PC-3 (cell line): ENCODE results near the gene SLC24A5. TPM values are rescaled to one million over a fixed set of nuclear protein-coding genes. Genes with fewer than 3 reads are reported as not detected.

ENCODE experiments used
- ATAC-seq: fragments of 200-7000 bp; cut with Tn5 transposase; 2 replicates; pipeline ENCODE4 v1.9.1; 2020; ENCODE audit warnings: mild to moderate bottlenecking, moderate library complexity
- BruUV-seq: library from RNA; stranded (reverse); fragments of 400-500 nt; replicated peaks from 2 replicates; lab custom pipeline; 2021; lab: Mats Ljungman, UMichigan
- CTCF ChIA-PET: fragments of 300-600 bp; sonication (Branson Sonifier 250); formaldehyde crosslinking; loops from one replicate; lab custom pipeline; 2022; ENCODE audit warnings: antibody characterized with exemption; lab: Charles Lee
- POLR2A ChIA-PET: fragments of 300-600 bp; sonication (Branson Sonifier 250); formaldehyde crosslinking; loops from one replicate; lab custom pipeline; 2022; ENCODE audit warnings: antibody characterized with exemption; ENCODE audit not compliant: unreplicated experiment; lab: Charles Lee
- DNase-seq: peaks from one replicate; pipeline ENCODE4 v3.0.0-alpha.2; 2015
- H2AFZ ChIP-seq: fragments of 300-600 bp; sonication (generic); 2 replicates; pipeline ENCODE4 v1.6.0; 2016; ENCODE audit warnings: antibody characterized with exemption, low read length
- H3F3A ChIP-seq: fragments of 300-600 bp; sonication (generic); one replicate; pipeline ENCODE4 v1.6.0; 2017; ENCODE audit warnings: antibody characterized with exemption, low read length, control low read depth, mild to moderate bottlenecking; ENCODE audit not compliant: unreplicated experiment
- H3K27ac ChIP-seq: fragments of 300-600 bp; sonication (generic); 2 replicates; pipeline ENCODE4 v1.5.1; 2016; ENCODE audit warnings: mild to moderate bottlenecking, low read length
- H3K27me3 ChIP-seq: fragments of 300-600 bp; sonication (generic); 2 replicates; pipeline ENCODE4 v1.6.1; 2016; ENCODE audit warnings: low read length, mixed read lengths
- H3K36me3 ChIP-seq: fragments of 300-600 bp; sonication (generic); 2 replicates; pipeline ENCODE4 v1.6.1; 2016; ENCODE audit warnings: low read depth, mixed run types, low read length, mixed read lengths
- H3K4me1 ChIP-seq: fragments of 300-600 bp; sonication (generic); 2 replicates; pipeline ENCODE4 v1.5.1; 2016; ENCODE audit warnings: low read length; ENCODE audit not compliant: insufficient read depth
- H3K4me2 ChIP-seq: fragments of 300-600 bp; sonication (generic); 2 replicates; pipeline ENCODE4 v1.6.0; 2016; ENCODE audit warnings: low read length
- H3K4me3 ChIP-seq: fragments of 300-600 bp; sonication (generic); 2 replicates; pipeline ENCODE4 v1.5.1; 2016; ENCODE audit warnings: mild to moderate bottlenecking, low read length, mixed read lengths
- H3K79me2 ChIP-seq: fragments of 300-600 bp; sonication (generic); 2 replicates; pipeline ENCODE4 v1.6.1; 2017; ENCODE audit warnings: low read length, mixed read lengths
- H3K9ac ChIP-seq: fragments of 300-600 bp; sonication (generic); 2 replicates; pipeline ENCODE4 v1.6.0; 2016; ENCODE audit warnings: mild to moderate bottlenecking, low read length
- H3K9me2 ChIP-seq: fragments of 300-600 bp; sonication (generic); replicated peaks from 2 replicates; pipeline ENCODE4 v1.6.1; 2016; ENCODE audit warnings: mixed run types, low read length, mixed read lengths
- H3K9me3 ChIP-seq: fragments of 300-600 bp; sonication (generic); 2 replicates; pipeline ENCODE4 v1.6.1; 2016; ENCODE audit warnings: low read length, mixed read lengths
- H4K20me1 ChIP-seq: fragments of 300-600 bp; sonication (generic); 2 replicates; pipeline ENCODE4 v1.6.1; 2016; ENCODE audit warnings: low read length, mixed read lengths
- CTCF ChIP-seq: fragments of 300-600 bp; sonication (generic); conservative IDR thresholded peaks from 2 replicates; pipeline ENCODE4 v1.5.1; 2017; ENCODE audit warnings: antibody characterized with exemption, low read depth, mild to moderate bottlenecking, low read length
- EZH2 ChIP-seq: fragments of 300-600 bp; sonication (generic); IDR thresholded peaks from one replicate; pipeline ENCODE4 v1.6.1; 2017; ENCODE audit warnings: antibody characterized with exemption, mild to moderate bottlenecking, low read length; ENCODE audit not compliant: unreplicated experiment
- EZH2phosphoT487 ChIP-seq: fragments of 300-600 bp; sonication (generic); IDR thresholded peaks from 2 replicates; pipeline ENCODE4 v1.6.1; 2018; ENCODE audit warnings: mild to moderate bottlenecking, antibody characterized with exemption, low read length, borderline replicate concordance
- intact Hi-C: fragments of 100-400 bp; cut with micrococcal nuclease; formaldehyde crosslinking; loops from 2 replicates; pipeline ENCODE4 v1.9.0; 2023
- total RNA-seq: library from RNA; depleted of rRNA; stranded (reverse); fragments of >200 nt; gene quantifications from 2 replicates; pipeline ENCODE4 v1.2.3, GENCODE V29; 2014

The SLC24A5 gene
- total RNA-seq, 1 experiment from 2014 or later = not detected

DNA sequence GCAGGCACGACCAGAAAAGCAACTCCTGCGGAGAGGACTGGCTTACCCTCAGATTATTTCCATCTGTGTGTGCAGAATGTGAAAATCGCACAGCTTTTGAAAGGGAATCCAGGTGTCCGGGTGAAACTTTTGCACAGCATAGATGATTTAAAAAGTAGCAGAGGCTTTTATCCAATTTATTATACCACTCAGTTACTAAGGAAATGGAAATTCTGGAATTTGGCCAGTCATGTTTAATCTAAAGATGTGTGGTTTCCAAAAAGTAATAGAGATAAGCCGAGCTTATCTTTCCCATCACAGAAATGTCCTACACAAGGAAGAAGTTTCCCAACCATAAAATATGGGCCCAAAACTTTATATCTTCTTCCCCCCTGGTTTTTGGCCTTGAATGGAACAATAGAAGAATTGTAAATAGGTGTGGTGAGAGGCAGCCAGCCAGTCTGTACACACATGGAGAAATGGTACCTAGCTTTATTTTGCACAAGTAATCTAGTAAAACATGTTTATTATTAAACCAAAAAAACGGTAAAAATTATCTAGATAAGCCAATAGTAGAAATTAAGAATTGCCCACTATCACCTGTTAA, 19.3 kb upstream of the SLC24A5 start:
- H3F3A ChIP-seq = no peaks in the 10 kb centered on the region
- no peaks in the 10 kb centered on the region for H3K79me2 ChIP-seq
- H3K9me2 ChIP-seq = no peaks in the 10 kb centered on the region
- no peak overlapping the region for H3K27ac ChIP-seq
- intact Hi-C loops = no loop called here
- no peak overlapping the region for H3K4me2 ChIP-seq
- H4K20me1 ChIP-seq = no peaks in the 10 kb centered on the region
- TF ChIP-seq EZH2 (no peak), CTCF (no peak), EZH2phosphoT487 (no peak)
- CTCF ChIA-PET = no interaction called here
- no peak overlapping the region for H2AFZ ChIP-seq
- POLR2A ChIA-PET = no interaction called here
- no peaks in the 10 kb centered on the region for H3K36me3 ChIP-seq
- H3K4me1 ChIP-seq = no peaks in the 10 kb centered on the region
- H3K9ac ChIP-seq = no peak overlapping the region
- H3K9me3 ChIP-seq = no peaks in the 10 kb centered on the region
- BruUV-seq = no TSS peak
- ATAC-seq = no peak
- DNase-seq = no peak
- H3K4me3 ChIP-seq = no peak overlapping the region
- peaks cover 48% of the 10 kb centered on the region for H3K27me3 ChIP-seq

DNA sequence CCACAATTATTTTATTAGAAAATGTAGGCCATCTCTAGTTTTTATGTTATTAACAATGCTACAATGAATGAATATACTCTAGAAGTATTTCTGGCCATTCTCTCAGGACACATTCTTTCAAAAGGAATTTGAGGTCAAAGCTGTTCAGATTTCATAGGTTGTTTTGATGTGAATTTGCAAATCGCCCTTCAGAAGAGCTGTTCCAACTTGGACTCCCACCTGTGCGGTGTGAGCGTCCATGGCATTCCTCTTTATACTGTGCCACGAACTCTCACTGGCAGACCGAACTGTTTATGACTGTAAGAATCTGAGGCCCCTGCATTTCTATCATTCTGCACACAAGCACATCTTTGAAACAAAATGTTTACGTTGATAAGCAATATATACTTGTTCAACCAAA, 18.6 kb upstream of the SLC24A5 start:
- TF ChIP-seq EZH2 = no peak
- TF ChIP-seq CTCF = no peak
- no peak for TF ChIP-seq EZH2phosphoT487
- Histone ChIP-seq H4K20me1 (no peaks in the 10 kb centered on the region), H3K4me3 (no peak overlapping the region), H3K4me1 (no peaks in the 10 kb centered on the region), H3K9ac (no peak overlapping the region), H3K79me2 (no peaks in the 10 kb centered on the region), H3K27me3 (peaks cover 53% of the 10 kb centered on the region), H2AFZ (no peak overlapping the region), H3F3A (no peaks in the 10 kb centered on the region), H3K36me3 (no peaks in the 10 kb centered on the region), H3K9me3 (no peaks in the 10 kb centered on the region), H3K4me2 (no peak overlapping the region), H3K27ac (no peak overlapping the region), H3K9me2 (no peaks in the 10 kb centered on the region)
- BruUV-seq = no TSS peak
- no peak for ATAC-seq
- POLR2A ChIA-PET = no interaction called here
- DNase-seq = no peak
- intact Hi-C loops = no loop called here
- CTCF ChIA-PET = no interaction called here

GRCh38 chr15:48103647-48104046, 17.1 kb upstream of the SLC24A5 start:
- ATAC-seq = no peak
- TF ChIP-seq CTCF = no peak
- TF ChIP-seq EZH2phosphoT487 = no peak
- TF ChIP-seq EZH2 = no peak

More at GRCh38 chr15:48103647-48104046, 17.1 kb upstream of the SLC24A5 start:
- intact Hi-C loops = no loop called here
- Histone ChIP-seq H2AFZ (no peak overlapping the region), H3K4me1 (no peaks in the 10 kb centered on the region), H3K9me2 (no peaks in the 10 kb centered on the region), H3K9me3 (no peaks in the 10 kb centered on the region), H3K4me2 (no peak overlapping the region), H3F3A (no peaks in the 10 kb centered on the region), H3K27ac (no peak overlapping the region), H3K4me3 (no peak overlapping the region), H3K36me3 (no peaks in the 10 kb centered on the region), H4K20me1 (no peaks in the 10 kb centered on the region), H3K9ac (no peak overlapping the region), H3K79me2 (no peaks in the 10 kb centered on the region), H3K27me3 (peaks cover 65% of the 10 kb centered on the region)
- CTCF ChIA-PET = no interaction called here
- no TSS peak for BruUV-seq
- POLR2A ChIA-PET = no interaction called here
- no peak for DNase-seq
